ENCODE data around the gene SAT2.

GRCh38 chr17:7577327-7578199 is 50.1 kb downstream of the SAT2 start:
- TF ChIP-seq CTCF (conservative IDR thresholded peaks at IDR 0.05), result no peak
- no peak for TF ChIP-seq EZH2 (IDR thresholded peaks at IDR 0.05; ENCODE audit: low read depth)

Measured in PC-9 (cell line).